GM06990 (cell line): Measurements from ENCODE around the gene KRI1.
A peak's percentile ranks its signal among the peaks of the same experiment; 100 is the strongest.
"Not testable (repeated sequence)": the region's sequence is repeated elsewhere in the genome, so short reads cannot be mapped to it uniquely, and the experiment has no call there.

Experiments used
- DNase-seq: peaks from one replicate; pipeline ENCODE4 v3.0.0-alpha.2; 2011; ENCODE audit not compliant: insufficient read length; ENCODE audit errors: extremely low read depth
- H3K27me3 ChIP-seq: replicated peaks from 2 replicates; pipeline ENCODE4 v1.6.0; 2011; ENCODE audit warnings: low read length; ENCODE audit not compliant: control insufficient read depth, insufficient read depth
- H3K36me3 ChIP-seq: 2 replicates; pipeline ENCODE4 v1.5.1; 2011; ENCODE audit warnings: low read length; ENCODE audit not compliant: control insufficient read depth, insufficient read depth
- H3K4me3 ChIP-seq: replicated peaks from 2 replicates; pipeline ENCODE4 v1.5.1; 2011; ENCODE audit warnings: low read depth, mild to moderate bottlenecking, control low read depth, low read length
- TF ChIP-seq, protein P1 (sequence below): IDR thresholded peaks from 2 replicates; pipeline ENCODE4 v1.5.1; 2011; ENCODE audit warnings: low read length, control low read depth, mild to moderate bottlenecking, inconsistent platforms; ENCODE audit not compliant: insufficient read depth, poor library complexity, severe bottlenecking

Gene KRI1

GRCh38 chr19:10544242-10544752, 21.5 kb downstream of the KRI1 start:
- Histone ChIP-seq H3K27me3 (no peaks in the 10 kb centered on the region; the same call in 1 of the 2 replicates), H3K4me3 (peak overlapping the region; percentile 85), H3K36me3 (peaks cover 11% of the 10 kb centered on the region)
- DNase-seq: no peak
- TF ChIP-seq, protein P1, sequence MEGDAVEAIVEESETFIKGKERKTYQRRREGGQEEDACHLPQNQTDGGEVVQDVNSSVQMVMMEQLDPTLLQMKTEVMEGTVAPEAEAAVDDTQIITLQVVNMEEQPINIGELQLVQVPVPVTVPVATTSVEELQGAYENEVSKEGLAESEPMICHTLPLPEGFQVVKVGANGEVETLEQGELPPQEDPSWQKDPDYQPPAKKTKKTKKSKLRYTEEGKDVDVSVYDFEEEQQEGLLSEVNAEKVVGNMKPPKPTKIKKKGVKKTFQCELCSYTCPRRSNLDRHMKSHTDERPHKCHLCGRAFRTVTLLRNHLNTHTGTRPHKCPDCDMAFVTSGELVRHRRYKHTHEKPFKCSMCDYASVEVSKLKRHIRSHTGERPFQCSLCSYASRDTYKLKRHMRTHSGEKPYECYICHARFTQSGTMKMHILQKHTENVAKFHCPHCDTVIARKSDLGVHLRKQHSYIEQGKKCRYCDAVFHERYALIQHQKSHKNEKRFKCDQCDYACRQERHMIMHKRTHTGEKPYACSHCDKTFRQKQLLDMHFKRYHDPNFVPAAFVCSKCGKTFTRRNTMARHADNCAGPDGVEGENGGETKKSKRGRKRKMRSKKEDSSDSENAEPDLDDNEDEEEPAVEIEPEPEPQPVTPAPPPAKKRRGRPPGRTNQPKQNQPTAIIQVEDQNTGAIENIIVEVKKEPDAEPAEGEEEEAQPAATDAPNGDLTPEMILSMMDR: no peak

- Histone ChIP-seq H3K27me3 (no peaks in the 10 kb centered on the region; the same call in 1 of the 2 replicates), H3K36me3 (peaks cover 8% of the 10 kb centered on the region), H3K4me3 (peak within 1 kb of the TSS; percentile 85)
- DNase-seq: peak; percentile 79
- TF ChIP-seq, protein P1: no peak
Observed at GRCh38 chr19:10543420-10544241, 22.2 kb downstream of the KRI1 start, which contains the start of gene ATG4D. Gene ATG4D (plus strand): TSS chr19:10543904. CDS start chr19:10544091, 187 bp downstream.

DNA sequence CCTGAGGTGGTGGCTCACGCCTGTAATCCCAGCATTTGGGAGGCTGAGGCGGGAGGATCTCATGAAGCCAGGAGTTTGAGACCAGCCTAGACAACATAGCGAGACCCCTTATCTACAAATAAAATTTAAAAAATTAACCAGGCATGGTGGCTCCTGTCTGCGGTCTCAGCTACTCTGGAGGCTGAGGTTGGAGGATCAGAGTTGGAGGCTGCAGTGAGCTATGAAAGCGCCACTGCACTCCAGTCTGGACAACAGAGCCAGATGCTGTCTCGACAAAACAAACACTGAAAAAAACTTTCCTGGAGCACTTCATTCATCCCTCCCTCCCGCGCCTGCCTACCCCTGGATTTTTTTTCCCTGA, 22.8 kb downstream of the KRI1 start:
- Histone ChIP-seq H3K4me3 (no peak overlapping the region; the same call in 1 of the 2 replicates), H3K27me3 (no peaks in the 10 kb centered on the region; the same call in 1 of the 2 replicates), H3K36me3 (peaks cover 8% of the 10 kb centered on the region)
- TF ChIP-seq, protein P1: no peak
- no peak for DNase-seq

- H3K4me3 ChIP-seq, DNase-seq, H3K27me3 ChIP-seq, H3K36me3 ChIP-seq: not testable (repeated sequence)
Observed at GRCh38 chr19:10539016-10539415, 26.8 kb downstream of the KRI1 start.

- Histone ChIP-seq H3K4me3 (no peak overlapping the region), H3K36me3 (no peaks in the 10 kb centered on the region), H3K27me3 (no peaks in the 10 kb centered on the region; the same call in 1 of the 2 replicates)
- TF ChIP-seq, protein P1: no peak
- no peak for DNase-seq
Observed at GRCh38 chr19:10538204-10538983, 27.4 kb downstream of the KRI1 start.

GRCh38 chr19:10537668-10538067, 28.1 kb downstream of the KRI1 start:
- DNase-seq: no peak
- Histone ChIP-seq H3K4me3 (no peak overlapping the region), H3K36me3 (no peaks in the 10 kb centered on the region), H3K27me3 (no peaks in the 10 kb centered on the region; the same call in 1 of the 2 replicates)
- TF ChIP-seq, protein P1: no peak
